ENCODE results near the gene SERPINF2. TPM values are rescaled to one million over a fixed set of nuclear protein-coding genes. Genes with fewer than 3 reads are reported as not detected.
"Not testable (repeated sequence)": the region's sequence is repeated elsewhere in the genome, so short reads cannot be mapped to it uniquely, and the experiment has no call there.

The SERPINF2 gene
- total and polyA plus RNA-seq, 2 experiments from 2014 or later: 0.66 to 1.2 TPM

DNA sequence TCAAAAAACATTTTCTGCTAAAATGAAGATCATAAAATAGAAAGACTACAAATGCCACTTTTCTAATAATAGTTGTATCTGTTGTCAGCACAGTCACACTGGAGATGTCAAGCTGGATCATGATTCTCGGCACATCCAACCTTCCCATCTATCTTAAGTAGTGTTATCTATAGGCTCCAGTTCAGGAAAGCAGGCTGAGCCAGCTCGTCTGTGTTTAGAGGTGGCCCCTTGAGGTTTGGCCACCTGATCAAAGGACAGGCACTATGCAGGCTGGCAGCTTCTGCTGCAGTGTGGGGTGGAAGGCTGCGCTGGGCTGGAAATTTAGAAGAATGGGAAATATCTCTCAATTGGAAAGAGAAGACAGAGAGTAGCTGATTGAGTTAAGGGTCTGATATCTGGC lies 54.7 kb downstream of the SERPINF2 start (continued):
- TF ChIP-seq, protein P1, sequence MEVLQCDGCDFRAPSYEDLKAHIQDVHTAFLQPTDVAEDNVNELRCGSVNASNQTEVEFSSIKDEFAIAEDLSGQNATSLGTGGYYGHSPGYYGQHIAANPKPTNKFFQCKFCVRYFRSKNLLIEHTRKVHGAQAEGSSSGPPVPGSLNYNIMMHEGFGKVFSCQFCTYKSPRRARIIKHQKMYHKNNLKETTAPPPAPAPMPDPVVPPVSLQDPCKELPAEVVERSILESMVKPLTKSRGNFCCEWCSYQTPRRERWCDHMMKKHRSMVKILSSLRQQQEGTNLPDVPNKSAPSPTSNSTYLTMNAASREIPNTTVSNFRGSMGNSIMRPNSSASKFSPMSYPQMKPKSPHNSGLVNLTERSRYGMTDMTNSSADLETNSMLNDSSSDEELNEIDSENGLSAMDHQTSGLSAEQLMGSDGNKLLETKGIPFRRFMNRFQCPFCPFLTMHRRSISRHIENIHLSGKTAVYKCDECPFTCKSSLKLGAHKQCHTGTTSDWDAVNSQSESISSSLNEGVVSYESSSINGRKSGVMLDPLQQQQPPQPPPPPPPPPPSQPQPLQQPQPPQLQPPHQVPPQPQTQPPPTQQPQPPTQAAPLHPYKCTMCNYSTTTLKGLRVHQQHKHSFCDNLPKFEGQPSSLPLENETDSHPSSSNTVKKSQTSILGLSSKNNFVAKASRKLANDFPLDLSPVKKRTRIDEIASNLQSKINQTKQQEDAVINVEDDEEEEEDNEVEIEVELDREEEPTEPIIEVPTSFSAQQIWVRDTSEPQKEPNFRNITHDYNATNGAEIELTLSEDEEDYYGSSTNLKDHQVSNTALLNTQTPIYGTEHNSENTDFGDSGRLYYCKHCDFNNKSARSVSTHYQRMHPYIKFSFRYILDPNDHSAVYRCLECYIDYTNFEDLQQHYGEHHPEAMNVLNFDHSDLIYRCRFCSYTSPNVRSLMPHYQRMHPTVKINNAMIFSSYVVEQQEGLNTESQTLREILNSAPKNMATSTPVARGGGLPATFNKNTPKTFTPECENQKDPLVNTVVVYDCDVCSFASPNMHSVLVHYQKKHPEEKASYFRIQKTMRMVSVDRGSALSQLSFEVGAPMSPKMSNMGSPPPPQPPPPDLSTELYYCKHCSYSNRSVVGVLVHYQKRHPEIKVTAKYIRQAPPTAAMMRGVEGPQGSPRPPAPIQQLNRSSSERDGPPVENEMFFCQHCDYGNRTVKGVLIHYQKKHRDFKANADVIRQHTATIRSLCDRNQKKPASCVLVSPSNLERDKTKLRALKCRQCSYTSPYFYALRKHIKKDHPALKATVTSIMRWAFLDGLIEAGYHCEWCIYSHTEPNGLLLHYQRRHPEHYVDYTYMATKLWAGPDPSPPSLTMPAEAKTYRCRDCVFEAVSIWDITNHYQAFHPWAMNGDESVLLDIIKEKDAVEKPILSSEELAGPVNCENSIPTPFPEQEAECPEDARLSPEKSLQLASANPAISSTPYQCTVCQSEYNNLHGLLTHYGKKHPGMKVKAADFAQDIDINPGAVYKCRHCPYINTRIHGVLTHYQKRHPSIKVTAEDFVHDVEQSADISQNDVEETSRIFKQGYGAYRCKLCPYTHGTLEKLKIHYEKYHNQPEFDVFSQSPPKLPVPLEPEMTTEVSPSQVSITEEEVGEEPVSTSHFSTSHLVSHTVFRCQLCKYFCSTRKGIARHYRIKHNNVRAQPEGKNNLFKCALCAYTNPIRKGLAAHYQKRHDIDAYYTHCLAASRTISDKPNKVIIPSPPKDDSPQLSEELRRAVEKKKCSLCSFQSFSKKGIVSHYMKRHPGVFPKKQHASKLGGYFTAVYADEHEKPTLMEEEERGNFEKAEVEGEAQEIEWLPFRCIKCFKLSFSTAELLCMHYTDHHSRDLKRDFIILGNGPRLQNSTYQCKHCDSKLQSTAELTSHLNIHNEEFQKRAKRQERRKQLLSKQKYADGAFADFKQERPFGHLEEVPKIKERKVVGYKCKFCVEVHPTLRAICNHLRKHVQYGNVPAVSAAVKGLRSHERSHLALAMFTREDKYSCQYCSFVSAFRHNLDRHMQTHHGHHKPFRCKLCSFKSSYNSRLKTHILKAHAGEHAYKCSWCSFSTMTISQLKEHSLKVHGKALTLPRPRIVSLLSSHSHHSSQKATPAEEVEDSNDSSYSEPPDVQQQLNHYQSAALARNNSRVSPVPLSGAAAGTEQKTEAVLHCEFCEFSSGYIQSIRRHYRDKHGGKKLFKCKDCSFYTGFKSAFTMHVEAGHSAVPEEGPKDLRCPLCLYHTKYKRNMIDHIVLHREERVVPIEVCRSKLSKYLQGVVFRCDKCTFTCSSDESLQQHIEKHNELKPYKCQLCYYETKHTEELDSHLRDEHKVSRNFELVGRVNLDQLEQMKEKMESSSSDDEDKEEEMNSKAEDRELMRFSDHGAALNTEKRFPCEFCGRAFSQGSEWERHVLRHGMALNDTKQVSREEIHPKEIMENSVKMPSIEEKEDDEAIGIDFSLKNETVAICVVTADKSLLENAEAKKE (CRISPR knock-in tag; IDR thresholded peaks at IDR 0.05): no peak
- no peak for TF ChIP-seq EZH2phosphoT487 (IDR thresholded peaks at IDR 0.05; ENCODE audit: unreplicated experiment)
- TF ChIP-seq, protein P2, sequence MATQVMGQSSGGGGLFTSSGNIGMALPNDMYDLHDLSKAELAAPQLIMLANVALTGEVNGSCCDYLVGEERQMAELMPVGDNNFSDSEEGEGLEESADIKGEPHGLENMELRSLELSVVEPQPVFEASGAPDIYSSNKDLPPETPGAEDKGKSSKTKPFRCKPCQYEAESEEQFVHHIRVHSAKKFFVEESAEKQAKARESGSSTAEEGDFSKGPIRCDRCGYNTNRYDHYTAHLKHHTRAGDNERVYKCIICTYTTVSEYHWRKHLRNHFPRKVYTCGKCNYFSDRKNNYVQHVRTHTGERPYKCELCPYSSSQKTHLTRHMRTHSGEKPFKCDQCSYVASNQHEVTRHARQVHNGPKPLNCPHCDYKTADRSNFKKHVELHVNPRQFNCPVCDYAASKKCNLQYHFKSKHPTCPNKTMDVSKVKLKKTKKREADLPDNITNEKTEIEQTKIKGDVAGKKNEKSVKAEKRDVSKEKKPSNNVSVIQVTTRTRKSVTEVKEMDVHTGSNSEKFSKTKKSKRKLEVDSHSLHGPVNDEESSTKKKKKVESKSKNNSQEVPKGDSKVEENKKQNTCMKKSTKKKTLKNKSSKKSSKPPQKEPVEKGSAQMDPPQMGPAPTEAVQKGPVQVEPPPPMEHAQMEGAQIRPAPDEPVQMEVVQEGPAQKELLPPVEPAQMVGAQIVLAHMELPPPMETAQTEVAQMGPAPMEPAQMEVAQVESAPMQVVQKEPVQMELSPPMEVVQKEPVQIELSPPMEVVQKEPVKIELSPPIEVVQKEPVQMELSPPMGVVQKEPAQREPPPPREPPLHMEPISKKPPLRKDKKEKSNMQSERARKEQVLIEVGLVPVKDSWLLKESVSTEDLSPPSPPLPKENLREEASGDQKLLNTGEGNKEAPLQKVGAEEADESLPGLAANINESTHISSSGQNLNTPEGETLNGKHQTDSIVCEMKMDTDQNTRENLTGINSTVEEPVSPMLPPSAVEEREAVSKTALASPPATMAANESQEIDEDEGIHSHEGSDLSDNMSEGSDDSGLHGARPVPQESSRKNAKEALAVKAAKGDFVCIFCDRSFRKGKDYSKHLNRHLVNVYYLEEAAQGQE (IDR thresholded peaks at IDR 0.05; ENCODE audit: unreplicated experiment): no peak
- TF ChIP-seq, protein P3, sequence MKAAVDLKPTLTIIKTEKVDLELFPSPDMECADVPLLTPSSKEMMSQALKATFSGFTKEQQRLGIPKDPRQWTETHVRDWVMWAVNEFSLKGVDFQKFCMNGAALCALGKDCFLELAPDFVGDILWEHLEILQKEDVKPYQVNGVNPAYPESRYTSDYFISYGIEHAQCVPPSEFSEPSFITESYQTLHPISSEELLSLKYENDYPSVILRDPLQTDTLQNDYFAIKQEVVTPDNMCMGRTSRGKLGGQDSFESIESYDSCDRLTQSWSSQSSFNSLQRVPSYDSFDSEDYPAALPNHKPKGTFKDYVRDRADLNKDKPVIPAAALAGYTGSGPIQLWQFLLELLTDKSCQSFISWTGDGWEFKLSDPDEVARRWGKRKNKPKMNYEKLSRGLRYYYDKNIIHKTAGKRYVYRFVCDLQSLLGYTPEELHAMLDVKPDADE (IDR thresholded peaks at IDR 0.05): no peak

DNA sequence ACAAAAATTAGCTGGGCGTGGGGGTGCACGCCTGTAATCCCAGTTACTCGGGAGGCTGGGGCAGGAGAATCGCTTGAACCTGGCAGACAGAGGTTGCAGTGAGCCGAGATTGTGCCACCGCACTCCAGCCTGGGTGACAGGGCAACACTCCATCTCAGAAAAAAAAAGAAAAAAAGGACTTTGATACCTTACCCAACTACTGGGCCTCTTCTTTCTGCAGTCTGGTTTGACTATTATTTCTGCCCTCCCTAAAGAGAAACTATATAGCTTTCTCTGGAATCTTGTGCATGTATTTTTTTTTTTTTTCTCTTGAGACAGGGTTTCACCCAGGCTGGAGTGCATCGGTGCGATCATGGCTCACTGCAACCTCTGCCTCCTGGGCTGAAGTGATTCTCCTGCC lies 55.2 kb downstream of the SERPINF2 start:
- not testable (repeated sequence) for H3K27ac Mint-ChIP-seq; H3F3A ChIP-seq (replicated peaks; ENCODE audit: low read depth); DNase-seq (ENCODE audit: low spot score); H3K4me1 ChIP-seq (ENCODE audit: insufficient read depth); H3K9me2 ChIP-seq (ENCODE audit: insufficient read depth); H3K27ac ChIP-seq (ENCODE audit: low read depth); H2AFZ ChIP-seq; H3K4me3 ChIP-seq; H3K27me3 Mint-ChIP-seq (ENCODE audit: insufficient read depth, low read depth, poor library complexity); H3K27me3 ChIP-seq (ENCODE audit: insufficient read depth); ATAC-seq; H3K4me3 Mint-ChIP-seq; H3K4me1 Mint-ChIP-seq; H3K4me2 ChIP-seq; H3K9me3 Mint-ChIP-seq
- Histone ChIP-seq H3K79me2 (replicated peaks; ENCODE audit: insufficient read depth) (peaks cover 33% of the 10 kb centered on the region), H4K20me1 (replicated peaks; ENCODE audit: insufficient read depth) (peaks cover 19% of the 10 kb centered on the region; the same call in 1 of the 2 replicates), H3K36me3 (ENCODE audit: insufficient read depth) (0 out of 2 replicates have a peak, but pooled peaks cover 14% of the 10 kb centered on the region)
- H3K36me3 Mint-ChIP-seq (ENCODE audit: low read depth): peaks cover 43% of the 10 kb centered on the region

Measured in GM23338 (cell line).